Activated CD4-positive, alpha-beta T cell treated with anti-CD3 and anti-CD28 coated beads, Interleukin-2, amount 10 ng/mL, durations not matched to agents 7 days and 5 days (primary cell): ENCODE data around the gene PGAP2. TPM values are rescaled to one million over a fixed set of nuclear protein-coding genes. Genes with fewer than 3 reads are reported as not detected.
"Not testable (repeated sequence)": the region's sequence is repeated elsewhere in the genome, so short reads cannot be mapped to it uniquely, and the experiment has no call there.

Experiments
- CTCF ChIA-PET: fragments of 350-600 bp; sonication (Branson Sonifier 250); formaldehyde crosslinking; loops from one replicate; lab custom pipeline; 2021; ENCODE audit warnings: antibody characterized with exemption; lab: Charles Lee
- POLR2A ChIA-PET: fragments of 350-600 bp; sonication (Branson Sonifier 250); formaldehyde crosslinking; loops from one replicate; lab custom pipeline; 2021; ENCODE audit warnings: antibody characterized with exemption; lab: Charles Lee
- DNase-seq: peaks from one replicate; pipeline ENCODE4 v3.0.0-alpha.2; 2020
- H3K27ac Mint-ChIP-seq: one replicate; pipeline ENCODE4 v1.8.0; 2021; ENCODE audit warnings: mild to moderate bottlenecking, moderate library complexity, mixed read lengths
- H3K27me3 Mint-ChIP-seq: one replicate; pipeline ENCODE4 v1.8.0; 2021; ENCODE audit warnings: mixed read lengths
- H3K36me3 Mint-ChIP-seq: one replicate; pipeline ENCODE4 v1.8.0; 2021; ENCODE audit warnings: low read depth, mixed read lengths
- H3K4me1 Mint-ChIP-seq: one replicate; pipeline ENCODE4 v1.8.0; 2021; ENCODE audit warnings: mixed read lengths
- H3K4me3 Mint-ChIP-seq: one replicate; pipeline ENCODE4 v1.8.0; 2021; ENCODE audit warnings: mild to moderate bottlenecking, moderate library complexity, mixed read lengths
- H3K9me3 Mint-ChIP-seq: one replicate; pipeline ENCODE4 v1.8.0; 2021; ENCODE audit warnings: mixed read lengths
- total RNA-seq, 2 experiments: library from RNA; stranded (reverse); gene quantifications; one replicate each; pipeline ENCODE4 v1.2.3, GENCODE V29; 2021

PGAP2 gene
- total RNA-seq, 2 experiments from 2014 or later: 30.0 to 30.9 TPM

- H3K4me3 Mint-ChIP-seq: peak overlapping the region; percentile 86
- DNase-seq: peak; percentile 84
- CTCF ChIA-PET: interaction anchor here (0.7 to 16.6 kb wide), 63 partner anchors 10 to 252 kb away, joined by 3 to 355 read pairs (median 6); partner anchors contain the start of genes NUP98 and RHOG
Measured at GRCh38 chr11:3853899-3854659, 45.7 kb downstream of the PGAP2 start.

GRCh38 chr11:3854660-3854976 is 46.3 kb downstream of the PGAP2 start:
- no peaks in the 10 kb centered on the region for H3K9me3 Mint-ChIP-seq
- H3K27me3 Mint-ChIP-seq: no peaks in the 10 kb centered on the region
- no peak for DNase-seq
- H3K4me1 Mint-ChIP-seq: peaks cover 51% of the 10 kb centered on the region
- ChIA-PET POLR2A (interaction anchor here (0.8 to 1.8 kb wide), 7 partner anchors 10 to 211 kb away, joined by 3 to 5 read pairs (median 4); no protein-coding TSS in a partner anchor), CTCF (interaction anchor here (0.5 to 16.6 kb wide), 69 partner anchors 10 to 264 kb away, joined by 3 to 355 read pairs (median 6); partner anchors contain the start of genes NUP98 and RHOG)
- H3K36me3 Mint-ChIP-seq: peaks cover 20% of the 10 kb centered on the region
- H3K27ac Mint-ChIP-seq: peak overlapping the region; percentile 99
- H3K4me3 Mint-ChIP-seq: peak overlapping the region; percentile 86

More at GRCh38 chr11:3853899-3854659, 45.7 kb downstream of the PGAP2 start:
- peaks cover 50% of the 10 kb centered on the region for H3K4me1 Mint-ChIP-seq
- peak overlapping the region; percentile 99 for H3K27ac Mint-ChIP-seq
- peaks cover 20% of the 10 kb centered on the region for H3K36me3 Mint-ChIP-seq
- POLR2A ChIA-PET: interaction anchor here (0.6 to 1.8 kb wide), 8 partner anchors 10 to 212 kb away, joined by 3 to 5 read pairs (median 4); no protein-coding TSS in a partner anchor
- H3K27me3 Mint-ChIP-seq: no peaks in the 10 kb centered on the region
- H3K9me3 Mint-ChIP-seq: no peaks in the 10 kb centered on the region

GRCh38 chr11:3854977-3855807 is 46.8 kb downstream of the PGAP2 start, which contains the start of gene STIM1:
Gene STIM1, plus strand, starts transcription at chr11:3855664. Its CDS starts 607 bp downstream, at chr11:3856271.
- peaks cover 56% of the 10 kb centered on the region for H3K4me1 Mint-ChIP-seq
- H3K4me3 Mint-ChIP-seq: peak within 1 kb of the TSS; percentile 98
- H3K27ac Mint-ChIP-seq: peak within 1 kb of the TSS; percentile 99
- ChIA-PET POLR2A (interaction anchor here (0.8 to 1.8 kb wide), 7 partner anchors 14 to 211 kb away, joined by 3 to 5 read pairs (median 4); no protein-coding TSS in a partner anchor), CTCF (interaction anchor here (0.5 to 16.6 kb wide), 74 partner anchors 9 to 913 kb away, joined by 3 to 355 read pairs (median 5); partner anchors contain the start of genes NUP98 and RHOG)
- peaks cover 20% of the 10 kb centered on the region for H3K36me3 Mint-ChIP-seq
- H3K9me3 Mint-ChIP-seq: no peaks in the 10 kb centered on the region
- no peaks in the 10 kb centered on the region for H3K27me3 Mint-ChIP-seq
- peak; percentile 96 for DNase-seq

GRCh38 chr11:3855808-3856491 is 47.6 kb downstream of the PGAP2 start:
- CTCF ChIA-PET: interaction anchor here (0.6 to 16.6 kb wide), 44 partner anchors 14 to 914 kb away, joined by 3 to 355 read pairs (median 8); partner anchors contain the start of genes NUP98 and RHOG

GRCh38 chr11:3856856-3857553 is 48.6 kb downstream of the PGAP2 start:
- Mint-ChIP-seq H3K4me3 (peak overlapping the region; percentile 98), H3K27ac (peak overlapping the region; percentile 95), H3K4me1 (peaks cover 69% of the 10 kb centered on the region), H3K36me3 (peaks cover 27% of the 10 kb centered on the region), H3K9me3 (no peaks in the 10 kb centered on the region), H3K27me3 (no peaks in the 10 kb centered on the region)
- CTCF ChIA-PET: interaction anchor here (0.6 to 16.6 kb wide), 6 partner anchors 13 to 340 kb away, joined by 3 to 355 read pairs (median 36); partner anchors contain the start of gene RHOG
- no peak for DNase-seq
- POLR2A ChIA-PET: no interaction called here

More at GRCh38 chr11:3855808-3856491, 47.6 kb downstream of the PGAP2 start:
- DNase-seq: peak; percentile 59
- Mint-ChIP-seq H3K4me3 (peak overlapping the region; percentile 98), H3K4me1 (peaks cover 63% of the 10 kb centered on the region), H3K36me3 (peaks cover 23% of the 10 kb centered on the region), H3K9me3 (no peaks in the 10 kb centered on the region), H3K27ac (peak overlapping the region; percentile 95), H3K27me3 (no peaks in the 10 kb centered on the region)
- POLR2A ChIA-PET: interaction anchor here (1.1 to 1.8 kb wide), 3 partner anchors 71 to 103 kb away, joined by 3 to 4 read pairs (median 3); no protein-coding TSS in a partner anchor

GRCh38 chr11:3857628-3858027 is 49.3 kb downstream of the PGAP2 start:
- CTCF ChIA-PET: interaction anchor here (0.6 to 16.6 kb wide), 7 partner anchors 13 to 216 kb away, joined by 3 to 355 read pairs (median 10); partner anchors contain the start of gene RHOG
- Mint-ChIP-seq H3K27me3 (no peaks in the 10 kb centered on the region), H3K4me3 (peak overlapping the region; percentile 98), H3K9me3 (no peaks in the 10 kb centered on the region), H3K36me3 (peaks cover 30% of the 10 kb centered on the region), H3K4me1 (peaks cover 71% of the 10 kb centered on the region), H3K27ac (peak overlapping the region; percentile 79)
- POLR2A ChIA-PET: interaction anchor here (0.6 kb wide), 1 partner anchor 200 kb away, joined by 3 read pairs; no protein-coding TSS in a partner anchor
- DNase-seq: no peak

- peaks cover 37% of the 10 kb centered on the region for H3K36me3 Mint-ChIP-seq
- no peaks in the 10 kb centered on the region for H3K9me3 Mint-ChIP-seq
- H3K27ac Mint-ChIP-seq: peak overlapping the region; percentile 79
- peak overlapping the region; percentile 98 for H3K4me3 Mint-ChIP-seq
- H3K4me1 Mint-ChIP-seq: peaks cover 64% of the 10 kb centered on the region
- ChIA-PET POLR2A (no interaction called here), CTCF (interaction anchor here (0.5 to 16.6 kb wide), 6 partner anchors 9 to 392 kb away, joined by 3 to 355 read pairs (median 11); partner anchors contain the start of gene RHOG)
- no peaks in the 10 kb centered on the region for H3K27me3 Mint-ChIP-seq
- peak; percentile 24 for DNase-seq
Measured at GRCh38 chr11:3859373-3859881, 51.1 kb downstream of the PGAP2 start.

- H3K9me3 Mint-ChIP-seq: no peaks in the 10 kb centered on the region
- peaks cover 41% of the 10 kb centered on the region for H3K36me3 Mint-ChIP-seq
- DNase-seq: peak; percentile 22
- H3K4me3 Mint-ChIP-seq: peak overlapping the region; percentile 98
- H3K27me3 Mint-ChIP-seq: no peaks in the 10 kb centered on the region
- peak overlapping the region; percentile 79 for H3K27ac Mint-ChIP-seq
- H3K4me1 Mint-ChIP-seq: peaks cover 70% of the 10 kb centered on the region
- POLR2A ChIA-PET: interaction anchor here (0.9 kb wide), 1 partner anchor 94 kb away, joined by 3 read pairs; no protein-coding TSS in a partner anchor
- CTCF ChIA-PET: interaction anchor here (1.6 to 16.6 kb wide), 6 partner anchors 10 to 212 kb away, joined by 4 to 355 read pairs (median 11); partner anchors contain the start of gene RHOG
Measured at GRCh38 chr11:3860375-3860774, 52.0 kb downstream of the PGAP2 start.

GRCh38 chr11:3860898-3861393 is 52.6 kb downstream of the PGAP2 start:
- Mint-ChIP-seq H3K27ac (peak overlapping the region; percentile 79), H3K4me3 (peak overlapping the region; percentile 98), H3K4me1 (peaks cover 76% of the 10 kb centered on the region), H3K36me3 (peaks cover 41% of the 10 kb centered on the region)
- H3K27me3 Mint-ChIP-seq, H3K9me3 Mint-ChIP-seq: not testable (repeated sequence)
- POLR2A ChIA-PET: interaction anchor here (0.9 kb wide), 1 partner anchor 93 kb away, joined by 3 read pairs; no protein-coding TSS in a partner anchor
- CTCF ChIA-PET: interaction anchor here (0.6 to 16.6 kb wide), 6 partner anchors 10 to 211 kb away, joined by 3 to 355 read pairs (median 8); partner anchors contain the start of gene RHOG
- peak; percentile 64 for DNase-seq

GRCh38 chr11:3861683-3862082 is 53.3 kb downstream of the PGAP2 start:
- peaks cover 36% of the 10 kb centered on the region for H3K36me3 Mint-ChIP-seq

More at GRCh38 chr11:3861683-3862082, 53.3 kb downstream of the PGAP2 start:
- ChIA-PET POLR2A (no interaction called here), CTCF (interaction anchor here (0.6 to 16.6 kb wide), 5 partner anchors 10 to 211 kb away, joined by 3 to 355 read pairs (median 5); partner anchors contain the start of gene RHOG)
- Mint-ChIP-seq H3K27me3 (no peaks in the 10 kb centered on the region), H3K4me1 (peaks cover 83% of the 10 kb centered on the region), H3K27ac (peak overlapping the region; percentile 79), H3K9me3 (no peaks in the 10 kb centered on the region), H3K4me3 (peak overlapping the region; percentile 98)
- peak; percentile 38 for DNase-seq
